ENCODE measurements around the gene LPGAT1.
A peak's percentile ranks its signal among the peaks of the same experiment; 100 is the strongest.
"Not testable (repeated sequence)": the region's sequence is repeated elsewhere in the genome, so short reads cannot be mapped to it uniquely, and the experiment has no call there.

Gene LPGAT1

GRCh38 chr1:211705467-211706091, 125.0 kb downstream of the LPGAT1 start:
- DNase-seq (ENCODE audit: low read depth in 1 of 2, low spot score in 1 of 2), result no peak

- no peak for DNase-seq (ENCODE audit: low read depth in 1 of 2, low spot score in 1 of 2)
These were observed 126.0 kb downstream of the LPGAT1 start for GRCh38 chr1:211704543-211704942.

- DNase-seq (ENCODE audit: low read depth in 1 of 2, low spot score in 1 of 2), result no peak
These were observed 126.6 kb downstream of the LPGAT1 start for GRCh38 chr1:211703812-211704537.

GRCh38 chr1:211701733-211702132, 128.8 kb downstream of the LPGAT1 start:
- no peak for DNase-seq (ENCODE audit: low read depth in 1 of 2, low spot score in 1 of 2)

- DNase-seq (ENCODE audit: low read depth in 1 of 2, low spot score in 1 of 2), result no peak
These were observed 131.5 kb downstream of the LPGAT1 start for GRCh38 chr1:211699059-211699458.

- DNase-seq (ENCODE audit: low read depth in 1 of 2, low spot score in 1 of 2), result peak; percentile 71 to 72
These were observed 132.2 kb downstream of the LPGAT1 start for GRCh38 chr1:211698161-211699026.

- DNase-seq (ENCODE audit: low read depth in 1 of 2, low spot score in 1 of 2), result no peak
These were observed 133.2 kb downstream of the LPGAT1 start for GRCh38 chr1:211697356-211697755.

GRCh38 chr1:211695135-211695816, 135.3 kb downstream of the LPGAT1 start:
- no peak for DNase-seq (ENCODE audit: low read depth in 1 of 2, low spot score in 1 of 2)

GRCh38 chr1:211693911-211694310, 136.7 kb downstream of the LPGAT1 start:
- not testable (repeated sequence) for DNase-seq (ENCODE audit: low read depth in 1 of 2, low spot score in 1 of 2)
